Coronary artery (tissue), 2 donors: ENCODE measurements around the gene EEF1A2.
A peak's percentile ranks its signal among the peaks of the same experiment; 100 is the strongest.

Experiments used
- DNase-seq: peaks from one replicate; pipeline ENCODE4 v3.0.0-alpha.2; 2017; ENCODE audit warnings: low spot score
- H3K27ac ChIP-seq, 2 donors: fragments of 200-600 bp; sonication (generic); one replicate each; pipeline ENCODE4 v1.5.1; 2016 to 2019
- H3K4me3 ChIP-seq: fragments of 200-600 bp; sonication (generic); 2 replicates; pipeline ENCODE4 v1.5.1; 2016; ENCODE audit warnings: mild to moderate bottlenecking, moderate library complexity
- TF ChIP-seq, protein P1 (sequence below): fragments of 200-600 bp; sonication (generic); IDR thresholded peaks from one replicate; pipeline ENCODE4 v1.5.1; 2019; ENCODE audit warnings: antibody characterized with exemption

EEF1A2 gene

DNA sequence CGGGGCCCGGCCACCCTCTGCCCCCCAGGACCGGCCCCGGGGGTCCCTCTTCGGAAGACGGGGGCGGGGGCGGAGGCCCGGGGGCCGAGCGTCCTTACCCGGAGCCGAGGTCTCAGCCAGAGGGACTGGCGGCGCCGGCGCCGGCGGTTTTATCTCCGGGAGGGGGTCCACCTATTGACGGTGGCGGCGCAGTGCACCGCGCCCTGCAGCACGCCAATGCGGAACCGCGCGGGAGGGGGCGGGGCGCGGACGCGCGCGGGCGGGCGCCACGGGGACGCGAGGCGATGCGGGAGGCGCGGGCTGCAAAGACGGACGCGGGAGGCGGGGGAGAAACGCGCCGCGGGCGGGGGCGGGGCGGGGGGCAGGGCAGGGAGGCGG lies at the start of gene EEF1A2:
Gene EEF1A2, minus strand, starts transcription at position 124 of the 378 bp plus-strand sequence. CDS start 1,320 bp downstream, outside the sequence.
- no peak within 1 kb of the TSS for H3K27ac ChIP-seq
- H3K4me3 ChIP-seq = peak within 1 kb of the TSS; percentile 73
- DNase-seq = no peak
- TF ChIP-seq, protein P1, sequence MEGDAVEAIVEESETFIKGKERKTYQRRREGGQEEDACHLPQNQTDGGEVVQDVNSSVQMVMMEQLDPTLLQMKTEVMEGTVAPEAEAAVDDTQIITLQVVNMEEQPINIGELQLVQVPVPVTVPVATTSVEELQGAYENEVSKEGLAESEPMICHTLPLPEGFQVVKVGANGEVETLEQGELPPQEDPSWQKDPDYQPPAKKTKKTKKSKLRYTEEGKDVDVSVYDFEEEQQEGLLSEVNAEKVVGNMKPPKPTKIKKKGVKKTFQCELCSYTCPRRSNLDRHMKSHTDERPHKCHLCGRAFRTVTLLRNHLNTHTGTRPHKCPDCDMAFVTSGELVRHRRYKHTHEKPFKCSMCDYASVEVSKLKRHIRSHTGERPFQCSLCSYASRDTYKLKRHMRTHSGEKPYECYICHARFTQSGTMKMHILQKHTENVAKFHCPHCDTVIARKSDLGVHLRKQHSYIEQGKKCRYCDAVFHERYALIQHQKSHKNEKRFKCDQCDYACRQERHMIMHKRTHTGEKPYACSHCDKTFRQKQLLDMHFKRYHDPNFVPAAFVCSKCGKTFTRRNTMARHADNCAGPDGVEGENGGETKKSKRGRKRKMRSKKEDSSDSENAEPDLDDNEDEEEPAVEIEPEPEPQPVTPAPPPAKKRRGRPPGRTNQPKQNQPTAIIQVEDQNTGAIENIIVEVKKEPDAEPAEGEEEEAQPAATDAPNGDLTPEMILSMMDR = no peak

DNA sequence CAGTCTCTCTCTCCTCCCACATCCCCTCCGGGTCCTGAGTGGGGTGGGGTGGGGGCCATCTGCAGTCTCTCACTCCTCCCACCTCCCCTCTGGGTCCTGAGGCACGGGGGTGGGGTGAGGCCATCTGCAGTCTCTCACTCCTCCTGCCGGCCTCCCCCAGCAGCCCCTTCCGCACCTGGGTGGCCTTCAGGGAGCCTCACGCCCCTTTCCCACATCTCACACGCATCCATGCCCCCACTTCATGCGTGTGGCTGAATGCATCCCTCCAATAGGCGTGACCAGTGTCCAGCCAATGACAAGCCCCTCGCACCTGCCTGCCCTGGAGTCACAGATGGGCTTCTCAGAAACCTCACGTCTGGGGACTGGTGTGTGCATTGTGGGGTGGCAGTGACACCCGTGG lies 49.7 kb upstream of the EEF1A2 start:
- Histone ChIP-seq H3K27ac (no peak overlapping the region), H3K4me3 (no peak overlapping the region)
- TF ChIP-seq, protein P1 = no peak
- no peak for DNase-seq

DNA sequence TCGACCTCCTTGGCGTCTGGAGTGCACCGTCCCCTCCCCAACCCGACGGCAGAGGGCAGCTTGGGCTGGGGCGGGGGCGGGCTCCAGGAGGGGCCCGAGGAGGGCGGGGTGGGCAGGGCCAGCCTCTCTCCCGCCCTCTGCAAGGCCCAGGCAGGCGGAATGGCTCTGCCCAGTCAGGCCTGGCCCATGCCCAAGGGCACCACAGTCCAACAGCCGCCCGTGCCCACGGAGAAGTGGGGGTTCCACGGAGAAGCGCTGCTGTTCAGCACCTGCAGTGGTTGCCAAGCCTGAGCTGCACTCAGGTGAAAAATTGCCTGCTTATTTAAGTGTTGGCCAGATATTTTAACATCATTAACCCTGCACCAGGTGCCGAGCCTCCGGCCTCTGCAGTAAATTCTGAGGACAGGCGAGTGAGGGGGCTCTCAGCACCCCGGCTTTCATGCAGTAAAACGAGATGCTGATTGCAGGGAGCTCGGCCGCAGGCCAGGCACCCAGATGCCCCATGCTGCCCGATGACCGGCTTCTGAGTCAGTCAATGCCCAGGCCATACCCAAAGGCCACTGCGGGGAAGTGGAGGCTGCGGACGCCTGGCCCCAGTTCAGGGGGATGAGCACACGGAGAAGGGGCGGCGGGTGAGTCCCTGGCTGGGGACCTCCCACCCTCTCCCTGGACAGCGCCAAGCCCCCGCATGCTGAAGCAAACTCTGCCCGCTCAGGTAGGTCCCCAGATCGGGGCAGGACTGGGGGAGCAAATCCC lies 49.0 kb upstream of the EEF1A2 start, which contains the start of gene SRMS:
Gene SRMS, minus strand, starts transcription at position 25 of the 756 bp plus-strand sequence. CDS start 286 bp downstream, outside the sequence.
- no peak within 1 kb of the TSS for H3K4me3 ChIP-seq
- TF ChIP-seq, protein P1 = no peak
- no peak for DNase-seq
- H3K27ac ChIP-seq = no peak within 1 kb of the TSS

DNA sequence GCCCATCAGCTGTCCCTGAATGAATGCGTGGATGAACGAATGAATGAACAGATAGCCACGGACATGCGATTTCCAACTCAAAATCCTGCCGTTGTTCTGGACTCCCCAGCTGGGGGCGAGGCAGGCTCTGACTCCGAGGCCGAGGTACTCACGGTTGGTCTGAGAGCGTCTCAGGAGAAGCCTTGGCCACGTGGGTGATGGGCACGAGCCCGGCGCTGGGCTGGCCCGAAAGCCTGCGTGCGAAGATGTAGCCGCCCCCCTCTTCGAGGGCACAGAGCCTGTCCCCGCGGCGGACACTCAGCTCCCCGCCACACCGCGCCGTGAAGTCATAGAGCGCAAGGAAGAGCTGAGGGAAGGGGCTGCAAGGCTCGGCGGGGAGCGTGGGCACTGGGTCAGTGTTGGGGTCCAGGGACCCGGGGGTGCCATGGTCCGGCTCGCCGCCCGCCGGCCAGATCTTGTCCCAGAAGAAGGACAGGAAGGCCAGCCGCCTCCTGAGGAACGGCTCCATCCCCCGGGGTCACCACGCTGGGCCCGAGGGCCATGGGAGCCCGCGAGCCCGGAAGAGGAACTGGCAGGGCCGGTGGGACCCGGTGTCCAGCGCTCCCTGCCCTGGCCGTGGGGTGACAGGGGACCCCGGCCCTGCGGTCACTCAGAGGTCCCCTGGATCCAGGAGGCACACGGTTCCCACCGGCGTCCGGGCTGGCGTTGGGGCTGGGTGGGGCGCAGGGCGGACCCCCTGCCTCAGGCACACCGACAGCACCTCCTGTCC lies 48.3 kb upstream of the EEF1A2 start:
- Histone ChIP-seq H3K4me3 (no peak overlapping the region), H3K27ac (no peak overlapping the region)
- DNase-seq = no peak
- TF ChIP-seq, protein P1 = no peak

DNA sequence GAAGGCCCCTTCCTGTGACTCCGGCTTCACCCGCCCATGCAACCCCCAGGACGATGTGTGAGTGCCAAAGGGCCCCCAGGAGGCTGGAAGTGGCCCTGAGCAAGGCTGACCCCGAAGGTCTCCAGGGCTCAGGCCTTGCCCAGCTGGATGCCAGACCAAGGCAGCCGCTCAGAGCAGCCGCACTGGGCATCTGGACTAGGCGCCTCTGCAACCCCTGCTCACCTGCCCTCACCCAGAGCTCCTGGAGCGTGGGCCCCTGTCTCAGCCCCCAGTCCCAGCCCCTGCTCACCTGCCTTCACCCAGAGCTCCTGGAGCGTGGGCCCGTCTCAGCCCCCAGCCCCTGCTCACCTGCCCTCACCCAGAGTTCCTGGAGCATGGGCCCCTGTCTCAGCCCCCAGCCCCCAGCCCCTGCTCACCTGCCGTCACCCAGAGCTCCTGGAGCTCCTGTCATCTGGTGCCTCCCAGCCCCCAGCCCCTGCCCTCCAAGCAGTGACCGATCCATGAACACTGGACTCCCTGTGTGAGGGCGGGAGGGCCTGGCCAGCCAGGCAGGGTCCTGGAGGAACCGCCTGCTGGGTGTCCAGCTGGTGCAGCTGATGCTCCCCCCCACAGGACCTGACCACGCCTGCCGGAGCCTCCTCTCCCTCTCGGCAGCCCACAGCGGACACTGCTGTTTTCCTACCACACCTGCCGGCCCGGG lies 47.5 kb upstream of the EEF1A2 start:
- Histone ChIP-seq H3K27ac (no peak overlapping the region), H3K4me3 (no peak overlapping the region)
- TF ChIP-seq, protein P1 = no peak
- no peak for DNase-seq

DNA sequence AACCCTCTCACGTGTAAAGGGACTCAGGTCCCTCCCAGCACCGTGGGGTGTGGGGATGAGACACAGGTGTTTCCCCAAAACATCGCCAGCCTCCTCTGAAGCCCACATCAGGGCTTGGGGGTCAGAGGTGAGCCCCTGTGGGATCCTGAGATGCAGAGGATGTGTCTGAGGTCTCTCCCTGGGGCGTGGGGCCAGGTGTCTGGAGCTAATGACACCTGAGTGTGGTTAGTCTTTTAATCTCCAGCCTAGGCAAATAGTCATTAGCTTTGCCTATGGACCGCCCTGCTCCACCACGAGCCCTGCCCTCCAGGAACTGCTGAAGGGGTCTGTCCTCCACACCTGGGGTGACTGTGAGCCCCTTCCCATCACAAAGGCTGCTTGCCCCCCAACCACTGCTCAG lies 46.9 kb upstream of the EEF1A2 start:
- H3K27ac ChIP-seq = no peak overlapping the region
- H3K4me3 ChIP-seq = no peak overlapping the region
- no peak for DNase-seq
- TF ChIP-seq, protein P1 = no peak
